ENCODE measurements around the gene RCN1.
"Not testable (repeated sequence)": the region's sequence is repeated elsewhere in the genome, so short reads cannot be mapped to it uniquely, and the experiment has no call there.

RCN1 gene

GRCh38 chr11:32090545-32091370, at the start of gene RCN1:
RCN1 (plus strand) TSS chr11:32091074; CDS start chr11:32091197, 123 bp downstream.
- DNase-seq = peak; percentile 75 to 82

GRCh38 chr11:32043737-32044136, 47.1 kb upstream of the RCN1 start:
- no peak for DNase-seq

- DNase-seq = no peak
Measured at GRCh38 chr11:32044158-32044863, 46.6 kb upstream of the RCN1 start.

- DNase-seq = no peak
Measured at GRCh38 chr11:32045456-32045855, 45.4 kb upstream of the RCN1 start.

- no peak for DNase-seq
Measured at GRCh38 chr11:32050264-32050663, 40.6 kb upstream of the RCN1 start.

- peak; percentile 49 to 54 for DNase-seq
Measured at GRCh38 chr11:32052215-32052614, 38.7 kb upstream of the RCN1 start.

- DNase-seq = no peak
Measured at GRCh38 chr11:32053151-32053888, 37.6 kb upstream of the RCN1 start.

GRCh38 chr11:32055861-32056260, 35.0 kb upstream of the RCN1 start:
- no peak for DNase-seq

GRCh38 chr11:32056438-32056837, 34.4 kb upstream of the RCN1 start:
- DNase-seq = no peak

GRCh38 chr11:32059686-32060462, 31.0 kb upstream of the RCN1 start:
- no peak for DNase-seq

- no peak for DNase-seq
Measured at GRCh38 chr11:32062540-32062939, 28.3 kb upstream of the RCN1 start.

- DNase-seq = not testable (repeated sequence)
Measured at GRCh38 chr11:32063031-32063430, 27.8 kb upstream of the RCN1 start.

GRCh38 chr11:32065865-32066629, 24.8 kb upstream of the RCN1 start:
- no peak for DNase-seq

- no peak for DNase-seq
Measured at GRCh38 chr11:32068134-32068870, 22.6 kb upstream of the RCN1 start.

- DNase-seq = no peak
Measured at GRCh38 chr11:32069361-32070058, 21.4 kb upstream of the RCN1 start.

GRCh38 chr11:32070692-32071091, 20.2 kb upstream of the RCN1 start:
- DNase-seq = no peak

- no peak for DNase-seq
Measured at GRCh38 chr11:32071811-32072210, 19.1 kb upstream of the RCN1 start.

- no peak for DNase-seq
Measured at GRCh38 chr11:32072872-32073643, 17.8 kb upstream of the RCN1 start.

- no peak for DNase-seq
Measured at GRCh38 chr11:32073644-32074026, 17.2 kb upstream of the RCN1 start.

GRCh38 chr11:32079553-32079952, 11.3 kb upstream of the RCN1 start:
- no peak for DNase-seq

Measured in NCI-H2081 (cell line).